RWPE1 (cell line): ENCODE measurements around the gene RANBP10.

ENCODE experiments used
- CTCF ChIA-PET: fragments of 350-600 bp; sonication (Branson Sonifier 250); formaldehyde crosslinking; extraction: SDS; loops from one replicate; lab custom pipeline; 2021; lab: Yijun Ruan, JAX
- POLR2A ChIA-PET: fragments of 400-600 bp; formaldehyde crosslinking; extraction: SDS; loops from one replicate; lab custom pipeline; 2020; ENCODE audit warnings: antibody characterized with exemption; ENCODE audit not compliant: low non-redundant PET; lab: Yijun Ruan, JAX
- DNase-seq: peaks from one replicate; pipeline ENCODE4 v3.0.0; 2012; ENCODE audit warnings: low spot score
- H3K27ac ChIP-seq: fragments of 450-650 bp; 2 replicates; pipeline ENCODE4 v1.5.1; 2017
- TF ChIP-seq, protein P1 (sequence below): fragments of 450-650 bp; conservative IDR thresholded peaks from 2 replicates; pipeline ENCODE4 v1.5.1; 2017; ENCODE audit warnings: low read depth, mild to moderate bottlenecking

Gene RANBP10

DNA sequence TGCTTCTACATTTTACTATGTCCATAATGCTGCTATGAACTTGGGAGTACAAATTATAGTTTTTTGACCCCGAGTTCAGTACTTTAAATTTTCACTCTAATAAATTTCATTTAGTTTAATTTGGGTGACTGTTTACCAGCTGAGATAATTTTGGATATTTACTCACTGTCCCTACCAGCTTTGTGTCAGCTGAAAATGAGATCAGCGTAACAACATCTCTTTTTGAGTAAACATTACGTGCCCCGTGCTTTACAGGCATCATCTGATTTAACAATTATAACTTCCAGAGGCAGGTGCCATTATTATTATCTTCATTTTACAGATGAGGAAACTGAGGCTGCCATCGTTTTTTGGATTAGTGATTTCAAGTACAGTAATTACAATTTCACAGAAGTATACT, 102.2 kb downstream of the RANBP10 start:
- DNase-seq: no peak
- CTCF ChIA-PET: interaction anchor here (0.6 kb wide), 1 partner anchor 182 kb away, joined by 4 read pairs; no protein-coding TSS in a partner anchor
- TF ChIP-seq, protein P1, sequence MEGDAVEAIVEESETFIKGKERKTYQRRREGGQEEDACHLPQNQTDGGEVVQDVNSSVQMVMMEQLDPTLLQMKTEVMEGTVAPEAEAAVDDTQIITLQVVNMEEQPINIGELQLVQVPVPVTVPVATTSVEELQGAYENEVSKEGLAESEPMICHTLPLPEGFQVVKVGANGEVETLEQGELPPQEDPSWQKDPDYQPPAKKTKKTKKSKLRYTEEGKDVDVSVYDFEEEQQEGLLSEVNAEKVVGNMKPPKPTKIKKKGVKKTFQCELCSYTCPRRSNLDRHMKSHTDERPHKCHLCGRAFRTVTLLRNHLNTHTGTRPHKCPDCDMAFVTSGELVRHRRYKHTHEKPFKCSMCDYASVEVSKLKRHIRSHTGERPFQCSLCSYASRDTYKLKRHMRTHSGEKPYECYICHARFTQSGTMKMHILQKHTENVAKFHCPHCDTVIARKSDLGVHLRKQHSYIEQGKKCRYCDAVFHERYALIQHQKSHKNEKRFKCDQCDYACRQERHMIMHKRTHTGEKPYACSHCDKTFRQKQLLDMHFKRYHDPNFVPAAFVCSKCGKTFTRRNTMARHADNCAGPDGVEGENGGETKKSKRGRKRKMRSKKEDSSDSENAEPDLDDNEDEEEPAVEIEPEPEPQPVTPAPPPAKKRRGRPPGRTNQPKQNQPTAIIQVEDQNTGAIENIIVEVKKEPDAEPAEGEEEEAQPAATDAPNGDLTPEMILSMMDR: no peak
- H3K27ac ChIP-seq: no peak overlapping the region
- POLR2A ChIA-PET: no interaction called here

DNA sequence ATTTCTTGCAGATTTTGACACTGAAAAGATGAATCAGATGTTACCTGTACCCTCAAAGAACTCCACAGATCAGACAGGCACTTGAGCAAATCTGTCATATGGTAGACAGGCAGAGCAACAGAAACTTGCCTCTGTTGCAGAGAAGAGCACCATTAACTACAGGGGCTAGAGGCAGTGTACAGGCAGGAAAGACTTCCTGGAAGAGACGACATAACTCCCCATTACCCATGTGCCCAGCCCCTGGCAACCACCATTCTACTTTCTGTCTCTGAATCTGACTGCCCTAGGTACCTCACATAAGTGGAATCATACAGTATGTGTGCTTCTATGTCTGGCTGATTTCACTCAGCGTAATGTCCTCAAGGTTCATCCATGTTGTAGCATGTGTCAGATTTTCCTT, 102.7 kb downstream of the RANBP10 start:
- TF ChIP-seq, protein P1: no peak
- POLR2A ChIA-PET: no interaction called here
- no peak overlapping the region for H3K27ac ChIP-seq
- CTCF ChIA-PET: no interaction called here
- DNase-seq: no peak

DNA sequence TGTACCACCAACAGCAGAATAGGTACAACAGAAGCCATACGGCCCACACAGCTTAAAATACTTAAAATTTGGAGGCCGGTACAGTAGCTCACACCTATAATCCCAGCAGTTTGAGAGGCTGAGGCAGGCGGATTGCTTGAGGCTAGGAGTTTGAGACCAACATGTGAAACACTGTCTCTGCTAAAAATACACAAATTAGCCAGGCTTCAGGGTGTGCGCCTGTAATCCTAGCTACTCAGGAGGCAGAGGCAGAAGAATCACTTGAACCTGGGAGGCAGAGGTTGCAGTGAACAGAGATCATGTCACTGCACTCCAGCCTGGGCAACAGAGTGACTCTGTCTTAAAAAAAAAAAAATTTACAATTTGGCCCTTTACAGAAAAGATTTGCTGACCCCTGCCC, 104.2 kb downstream of the RANBP10 start:
- H3K27ac ChIP-seq: no peak overlapping the region
- ChIA-PET CTCF (interaction anchor here (0.6 to 1.0 kb wide), 4 partner anchors 98 to 435 kb away, joined by 3 to 7 read pairs (median 5); no protein-coding TSS in a partner anchor), POLR2A (no interaction called here)
- TF ChIP-seq, protein P1: no peak
- DNase-seq: no peak

DNA sequence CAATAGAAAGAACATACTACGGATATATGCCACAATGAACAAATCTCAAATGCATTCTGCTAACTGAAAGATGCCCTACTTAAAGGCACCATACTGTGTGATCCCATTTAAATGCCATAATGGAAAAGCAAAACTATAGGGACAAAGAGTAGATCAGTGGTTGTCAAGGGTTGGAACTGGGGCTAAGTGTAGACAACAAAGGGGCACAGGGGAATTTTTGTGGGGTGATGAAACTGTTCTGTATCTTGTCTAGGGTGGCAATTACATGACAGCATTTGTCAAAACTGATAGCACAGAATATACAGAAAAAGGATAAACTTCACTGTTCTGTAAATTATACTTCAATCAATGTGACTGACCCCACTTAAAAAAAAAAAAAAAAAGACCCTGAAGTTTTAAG, 104.9 kb downstream of the RANBP10 start:
- TF ChIP-seq, protein P1: no peak
- ChIA-PET CTCF (interaction anchor here (0.6 to 1.0 kb wide), 2 partner anchors 98 to 115 kb away, joined by 5 to 7 read pairs; no protein-coding TSS in a partner anchor), POLR2A (no interaction called here)
- H3K27ac ChIP-seq: no peak overlapping the region
- DNase-seq: no peak

DNA sequence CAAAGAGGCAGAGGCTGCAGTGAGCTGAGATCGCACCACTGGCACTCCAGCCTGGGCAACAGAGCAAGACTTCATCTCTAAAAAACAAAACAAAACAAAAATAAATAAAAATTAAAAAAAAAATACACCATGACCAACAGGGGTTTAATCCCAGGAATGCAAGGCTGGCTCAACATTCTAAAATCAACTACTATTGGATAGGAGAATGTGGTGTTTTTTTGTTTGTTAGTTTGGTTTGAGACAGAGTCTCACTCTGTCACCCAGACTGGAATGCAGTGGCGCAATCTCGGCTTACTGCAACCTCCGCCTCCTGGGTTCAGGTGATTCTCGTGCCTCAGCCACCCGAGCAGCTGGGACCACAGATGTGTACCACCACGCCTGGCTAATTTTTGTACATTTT, 107.1 kb downstream of the RANBP10 start:
- no peak overlapping the region for H3K27ac ChIP-seq
- TF ChIP-seq, protein P1: no peak
- no peak for DNase-seq
- CTCF ChIA-PET: no interaction called here
- POLR2A ChIA-PET: no interaction called here

DNA sequence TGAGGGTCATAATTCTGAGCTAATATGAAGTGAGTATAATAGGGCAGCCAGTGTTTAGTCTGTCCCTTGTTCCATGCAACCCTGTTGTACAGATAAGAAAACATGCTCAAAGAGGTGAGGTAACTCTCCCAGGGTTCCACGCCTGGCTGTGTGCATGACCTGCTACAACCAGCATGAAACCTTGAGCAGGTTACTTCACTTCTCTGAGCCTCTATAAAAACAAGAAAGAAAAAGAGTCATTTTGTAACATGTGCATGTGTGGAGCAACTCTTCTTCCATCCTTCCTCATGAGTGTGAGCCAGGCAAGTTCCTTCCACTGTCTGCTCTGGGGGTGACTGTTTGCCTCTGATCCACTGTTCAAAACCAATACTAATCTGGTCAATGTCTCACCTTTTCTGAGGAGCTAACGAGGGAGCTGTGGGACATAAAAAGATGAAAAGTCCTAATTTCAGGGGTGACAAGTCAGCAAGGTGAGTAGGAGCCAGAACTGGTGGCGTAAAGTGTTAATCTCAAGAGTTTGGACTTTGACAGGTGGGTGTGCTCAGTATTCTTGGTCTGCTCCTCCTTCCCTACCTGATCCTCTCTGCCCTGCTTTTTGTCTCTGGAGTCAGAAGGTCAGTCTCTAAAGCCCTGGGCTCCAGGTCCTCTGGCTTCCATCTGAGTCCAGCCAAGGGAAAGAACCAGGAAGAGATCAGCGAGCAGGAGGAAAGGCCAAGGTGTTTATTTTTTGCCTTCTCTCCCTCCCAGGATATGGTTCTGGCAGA, 108.8 kb downstream of the RANBP10 start:
- no peak overlapping the region for H3K27ac ChIP-seq
- ChIA-PET POLR2A (no interaction called here), CTCF (no interaction called here)
- TF ChIP-seq, protein P1: no peak
- no peak for DNase-seq
